ENCODE results near the gene INAVA. TPM values are rescaled to one million over a fixed set of nuclear protein-coding genes. Genes with fewer than 3 reads are reported as not detected.

Gene INAVA, protein sequence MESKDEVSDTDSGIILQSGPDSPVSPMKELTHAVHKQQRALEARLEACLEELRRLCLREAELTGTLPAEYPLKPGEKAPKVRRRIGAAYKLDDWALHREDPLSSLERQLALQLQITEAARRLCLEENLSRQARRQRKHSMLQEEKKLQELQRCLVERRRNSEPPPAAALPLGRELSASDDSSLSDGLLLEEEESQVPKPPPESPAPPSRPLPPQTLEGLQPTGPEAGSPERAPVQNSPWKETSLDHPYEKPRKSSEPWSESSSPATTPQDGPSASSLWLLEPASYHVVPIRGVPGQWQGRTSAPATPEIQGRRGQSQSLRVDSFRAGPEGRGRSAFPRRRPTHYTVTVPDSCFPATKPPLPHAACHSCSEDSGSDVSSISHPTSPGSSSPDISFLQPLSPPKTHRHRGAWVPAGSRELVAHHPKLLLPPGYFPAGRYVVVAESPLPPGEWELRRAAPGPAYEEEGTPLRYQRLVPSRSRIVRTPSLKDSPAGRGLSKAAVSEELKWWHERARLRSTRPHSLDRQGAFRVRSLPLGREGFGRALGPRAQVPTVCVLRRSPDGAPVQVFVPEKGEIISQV
- total RNA-seq (2014; rRNA removed) = 0.63 and 1.5 TPM in 2 replicates
- polyA plus RNA-seq (2012) = 0.51 TPM

DNA sequence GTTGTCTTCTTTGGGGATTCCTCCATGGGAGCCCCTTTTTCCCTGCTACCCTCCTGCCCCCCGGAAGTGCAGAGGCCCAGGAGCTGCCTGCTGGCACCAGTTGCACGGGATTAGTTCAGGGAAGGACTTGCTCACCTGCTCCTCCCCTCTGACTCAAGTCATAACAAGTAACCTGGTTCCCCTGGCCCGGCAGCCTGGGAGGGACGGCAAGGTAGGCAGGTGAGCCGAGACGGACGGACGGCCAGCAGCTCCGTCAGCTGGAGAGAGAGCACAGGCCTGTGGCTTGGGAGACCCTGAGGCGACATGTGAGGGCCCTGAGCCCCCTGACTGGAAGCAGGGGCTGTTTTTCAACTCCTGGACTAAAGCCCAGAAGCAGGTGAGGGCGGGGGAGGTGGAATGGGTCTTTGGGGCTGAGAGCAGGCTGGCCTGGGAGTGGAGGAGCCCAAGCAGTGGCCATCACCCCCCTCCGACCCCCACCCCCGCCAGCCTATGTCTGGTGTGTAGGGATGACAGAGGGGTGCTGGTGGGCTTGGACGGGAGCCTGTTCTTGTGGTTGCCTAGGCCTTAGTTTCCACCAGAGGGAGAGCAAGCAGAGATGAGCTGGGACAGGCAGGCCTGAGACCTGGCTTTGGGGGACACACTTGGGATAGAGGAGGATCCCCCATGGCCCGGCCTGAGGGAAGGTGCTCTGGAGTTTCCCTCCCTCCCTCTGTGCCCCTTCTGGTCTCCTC is at the start of gene INAVA:
TSS of gene INAVA (plus strand) at position 189 of the 731 bp plus-strand sequence. CDS start 3,501 bp downstream, outside the sequence.
- DNase-seq (ENCODE audit: low read depth) = no peak

DNA sequence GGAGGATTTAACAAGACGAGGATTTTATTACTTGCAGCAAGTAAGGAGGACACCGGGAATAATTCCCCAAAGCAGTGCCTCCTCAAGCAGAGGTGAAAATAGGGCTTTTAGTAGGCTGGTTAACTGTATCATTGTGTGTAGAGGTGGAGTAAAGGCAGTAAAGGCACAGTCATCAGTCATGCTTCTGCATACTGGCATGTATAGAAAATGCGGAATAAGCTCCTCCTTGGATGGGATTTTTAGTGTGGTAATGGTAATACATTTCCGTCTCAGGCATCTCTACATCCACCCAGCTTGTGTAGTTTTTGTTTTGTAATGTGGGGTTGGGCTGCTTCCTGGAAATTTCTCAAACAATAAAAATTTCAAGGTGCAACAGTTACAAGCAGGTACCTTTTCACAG is 49.3 kb upstream of the INAVA start:
- DNase-seq (ENCODE audit: low read depth) = no peak

DNA sequence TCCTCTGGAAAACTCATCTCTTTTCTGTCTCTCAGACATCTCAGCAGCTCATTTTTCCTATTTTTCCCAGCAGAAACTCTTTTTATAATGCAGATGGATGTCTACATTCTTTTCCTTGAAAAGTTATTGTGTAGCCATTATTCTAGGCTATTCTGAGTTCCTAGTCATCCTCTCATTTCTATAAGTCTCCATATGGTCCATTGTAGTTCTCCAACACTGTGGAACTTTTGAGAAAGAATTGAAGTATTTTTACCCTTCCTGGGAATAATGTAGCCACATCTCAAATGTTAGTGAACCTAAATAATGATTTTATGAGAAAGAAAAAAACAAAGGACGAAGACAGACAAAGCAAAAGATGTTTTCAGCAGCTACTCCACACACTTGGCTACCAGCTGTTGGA is 48.3 kb upstream of the INAVA start:
- DNase-seq (ENCODE audit: low read depth) = no peak

DNA sequence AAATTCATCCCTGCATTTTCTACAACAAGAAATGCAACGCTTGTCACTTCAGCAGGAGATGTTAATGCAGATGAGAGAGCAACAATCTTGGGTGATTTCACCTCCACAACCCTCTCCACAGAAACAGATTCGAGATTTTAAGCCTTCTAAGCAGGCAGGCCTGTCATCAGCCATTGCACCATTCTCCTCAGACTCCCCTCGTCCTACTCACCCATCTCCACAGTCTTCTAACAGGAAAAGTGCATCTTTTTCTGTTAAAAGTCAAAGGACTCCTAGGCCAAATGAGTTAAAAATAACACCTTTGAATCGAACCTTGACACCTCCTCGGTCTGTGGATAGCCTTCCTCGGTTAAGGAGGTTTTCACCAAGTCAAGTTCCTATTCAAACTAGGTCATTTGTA is 45.3 kb upstream of the INAVA start:
- DNase-seq (ENCODE audit: low read depth) = no peak

DNA sequence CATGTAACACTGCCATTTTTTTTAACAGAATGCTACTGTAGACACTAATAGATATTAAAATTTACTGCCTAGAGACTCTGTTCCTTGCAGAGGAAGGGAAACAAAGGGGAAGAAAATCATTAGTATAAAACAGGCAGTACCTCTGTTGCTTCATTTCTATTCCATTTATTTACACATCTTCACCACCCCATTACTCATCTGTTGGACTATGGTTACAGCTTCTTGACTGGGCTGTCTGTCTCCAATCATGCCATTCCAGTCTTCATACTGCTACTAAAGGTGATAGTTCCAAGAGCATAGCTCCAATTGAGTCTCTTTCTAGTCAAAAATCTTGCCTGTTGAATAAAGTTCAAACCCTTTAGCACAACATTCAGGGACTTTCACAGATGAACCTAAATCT is 44.1 kb upstream of the INAVA start:
- DNase-seq (ENCODE audit: low read depth) = no peak

DNA sequence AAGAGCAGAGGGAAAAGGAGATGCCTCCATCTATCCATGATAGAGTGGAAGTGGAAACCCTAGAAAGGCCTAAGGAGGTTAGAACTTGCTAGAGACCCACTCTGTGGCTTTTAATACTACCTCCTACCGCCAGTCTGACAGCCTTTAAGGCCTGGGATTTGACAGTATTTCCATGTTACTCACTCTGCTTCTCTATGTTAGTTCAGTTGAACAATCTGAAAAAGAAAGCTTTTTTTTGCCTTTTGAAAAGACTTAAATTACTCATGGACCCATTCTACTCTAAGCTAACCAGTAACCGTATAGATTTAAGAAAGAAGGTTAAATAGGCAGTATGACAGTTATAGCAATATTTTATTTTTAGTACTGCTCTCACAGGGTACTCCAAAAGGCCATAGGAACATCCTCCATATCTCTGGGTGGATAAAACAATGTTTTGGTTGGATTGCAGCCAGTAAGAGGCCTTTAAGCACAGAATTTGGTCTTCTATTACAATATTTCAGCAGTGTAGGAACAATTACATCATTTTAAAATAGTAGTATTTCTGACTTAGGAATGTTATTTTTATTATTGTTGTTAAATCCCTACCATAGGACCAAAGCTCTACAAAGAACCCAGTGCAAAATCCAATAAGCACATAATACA is 37.9 kb upstream of the INAVA start:
- peak; percentile 58 for DNase-seq (ENCODE audit: low read depth)

DNA sequence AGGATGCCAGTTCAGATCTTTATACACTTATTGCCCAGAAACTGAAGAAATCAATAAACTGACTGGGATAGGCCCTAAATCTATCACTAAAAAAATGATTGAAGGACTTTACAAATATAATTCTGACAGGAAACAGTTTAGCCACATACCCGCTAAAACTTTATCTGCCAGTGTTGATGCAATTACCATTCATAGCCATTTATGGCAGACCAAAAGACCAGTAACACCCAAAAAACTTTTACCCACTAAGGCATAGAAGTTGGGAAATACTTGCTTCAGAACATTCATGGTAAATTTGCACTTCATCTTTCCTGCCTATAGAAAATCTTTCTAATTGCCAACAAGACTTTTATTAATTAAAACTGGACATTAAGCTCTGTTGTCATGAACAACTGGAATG is 36.9 kb upstream of the INAVA start:
- no peak for DNase-seq (ENCODE audit: low read depth)

DNA sequence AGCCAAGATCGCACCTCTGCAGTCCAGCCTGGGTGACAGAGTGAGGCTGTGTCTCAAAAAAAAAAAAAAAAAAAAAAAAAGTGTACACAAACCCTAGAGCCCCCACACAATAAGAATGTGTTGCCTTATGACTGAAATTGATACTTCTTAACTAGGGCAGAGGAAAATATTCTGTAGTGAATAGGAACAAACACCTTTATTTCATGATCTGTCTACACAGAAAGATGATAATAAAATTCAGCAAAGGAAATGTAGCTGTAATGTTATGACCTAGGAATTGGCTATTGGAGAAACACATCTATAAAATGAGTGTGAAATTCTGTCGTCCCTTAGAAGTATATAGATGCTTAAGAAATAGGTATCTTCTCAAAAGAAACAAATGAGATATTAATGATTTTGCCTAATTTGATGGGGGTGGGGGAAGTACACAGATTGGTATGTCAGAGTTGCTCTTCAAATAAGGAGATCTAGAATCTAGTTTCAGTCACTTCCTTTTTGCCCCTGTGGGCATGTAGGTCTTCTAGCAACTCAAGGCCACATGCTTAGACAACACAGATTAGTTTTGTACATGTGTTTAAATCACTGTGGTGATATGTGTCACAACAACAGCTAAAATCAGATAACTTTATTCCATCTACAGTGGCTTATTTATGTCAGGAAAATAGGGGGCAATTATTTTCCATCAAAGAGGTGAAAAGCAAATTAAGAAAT is 32.6 kb upstream of the INAVA start:
- no peak for DNase-seq (ENCODE audit: low read depth)

DNA sequence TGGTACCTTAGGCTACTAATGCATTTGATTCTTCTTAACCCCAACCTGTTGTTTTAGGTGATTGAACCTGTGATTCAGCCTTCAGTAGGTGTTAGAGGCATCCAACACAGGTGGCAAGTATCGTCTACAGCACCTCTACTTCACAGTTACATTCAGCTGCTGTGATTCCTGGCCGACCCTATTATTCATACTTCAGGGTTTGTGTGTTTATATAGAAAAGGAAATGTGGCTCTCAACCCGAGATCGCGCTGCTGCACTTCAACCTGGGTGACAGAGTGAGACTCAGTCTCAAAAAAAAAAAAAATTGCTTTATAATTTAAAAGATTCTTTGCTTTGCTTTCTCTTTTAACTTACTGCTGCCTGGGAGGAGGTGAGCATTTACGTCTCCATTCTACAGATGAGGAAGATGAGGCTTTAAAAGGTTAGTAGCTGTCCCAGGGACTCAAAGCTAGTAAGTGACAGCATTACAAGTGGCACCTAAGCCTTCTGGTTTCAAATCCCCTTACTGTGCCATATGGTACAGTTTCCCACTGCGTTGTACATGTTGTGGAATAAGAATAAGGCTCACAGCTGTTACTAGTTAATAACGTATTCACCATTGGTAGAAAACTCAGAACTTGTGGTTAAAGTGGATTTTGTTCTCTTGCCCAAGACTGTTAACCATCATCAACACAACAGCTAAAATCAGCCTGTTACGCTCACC is 31.8 kb upstream of the INAVA start:
- DNase-seq (ENCODE audit: low read depth) = no peak

DNA sequence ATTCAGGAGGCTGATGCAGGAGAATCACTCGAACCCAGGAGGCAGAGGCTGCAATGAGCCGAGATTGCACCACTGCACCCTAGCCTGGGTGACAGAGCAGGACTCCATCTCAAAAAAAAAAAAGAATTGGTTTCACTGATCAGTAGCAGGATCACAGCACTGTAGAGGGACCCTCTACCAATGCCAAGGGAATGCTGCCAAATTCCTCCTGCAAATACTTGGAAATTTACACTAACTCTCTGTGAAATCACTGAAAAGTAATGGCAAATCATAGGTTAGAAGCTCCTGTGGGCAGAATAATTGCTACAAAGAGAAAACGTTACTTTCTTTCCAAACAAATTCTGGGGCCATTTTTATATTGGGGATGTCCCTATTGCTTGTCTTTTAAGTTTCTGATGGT is 28.6 kb upstream of the INAVA start:
- no peak for DNase-seq (ENCODE audit: low read depth)

DNA sequence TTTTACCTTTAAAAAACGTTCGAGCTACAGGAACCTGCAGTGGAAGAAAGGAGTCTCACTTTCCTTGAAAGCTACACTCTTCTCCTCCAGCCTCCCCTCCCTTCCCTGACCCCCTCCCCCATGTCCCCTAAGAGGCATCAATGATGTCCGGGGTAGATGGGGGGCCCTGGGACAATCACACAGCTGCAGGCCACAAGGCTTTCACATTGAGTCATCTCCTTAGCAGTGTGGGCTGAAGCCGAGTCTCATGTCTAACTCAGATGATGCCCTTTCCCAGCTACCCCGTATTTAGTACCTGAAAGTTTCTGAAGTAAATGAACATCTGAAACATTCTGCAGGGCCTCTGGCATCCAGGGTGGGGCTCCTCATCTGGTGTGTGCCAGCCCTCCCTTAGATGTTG is 28.2 kb upstream of the INAVA start:
- no peak for DNase-seq (ENCODE audit: low read depth)

DNA sequence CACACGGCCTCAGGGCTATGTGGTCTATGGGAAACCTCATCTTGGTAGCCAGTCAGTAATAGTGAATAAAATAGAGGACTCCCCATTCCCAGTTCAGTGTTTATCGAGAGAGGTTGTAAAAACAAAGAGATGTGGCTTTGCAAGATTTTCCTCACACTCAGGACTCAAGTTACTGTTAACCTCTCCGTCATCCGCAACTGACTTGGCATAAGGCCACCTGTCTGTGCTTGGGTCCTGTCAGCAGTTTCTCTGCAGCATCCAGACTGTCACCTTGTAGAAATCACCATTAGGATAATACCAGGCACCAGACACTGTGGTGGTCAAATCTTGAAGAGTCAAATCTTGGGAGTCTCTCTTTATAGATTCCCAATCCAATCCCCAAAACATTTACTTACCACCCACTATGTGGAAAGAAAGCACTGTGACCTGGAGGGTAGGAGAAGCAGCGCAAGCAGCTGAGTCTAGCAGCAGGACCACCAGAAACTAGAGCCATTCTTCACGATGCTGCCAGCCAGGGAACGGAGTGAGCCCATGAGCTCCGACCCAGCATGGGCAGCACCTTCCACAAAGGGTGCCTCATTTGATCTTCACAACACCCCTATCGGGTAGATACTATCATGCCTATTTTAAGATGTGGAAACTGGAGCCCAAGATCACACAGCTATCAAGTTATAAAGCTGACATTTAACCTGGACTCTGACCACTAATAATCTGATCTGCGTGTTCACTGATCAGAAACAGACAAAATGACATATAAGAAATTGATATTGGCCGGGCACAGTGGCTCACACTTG is 27.5 kb upstream of the INAVA start:
- no peak for DNase-seq (ENCODE audit: low read depth)

DNA sequence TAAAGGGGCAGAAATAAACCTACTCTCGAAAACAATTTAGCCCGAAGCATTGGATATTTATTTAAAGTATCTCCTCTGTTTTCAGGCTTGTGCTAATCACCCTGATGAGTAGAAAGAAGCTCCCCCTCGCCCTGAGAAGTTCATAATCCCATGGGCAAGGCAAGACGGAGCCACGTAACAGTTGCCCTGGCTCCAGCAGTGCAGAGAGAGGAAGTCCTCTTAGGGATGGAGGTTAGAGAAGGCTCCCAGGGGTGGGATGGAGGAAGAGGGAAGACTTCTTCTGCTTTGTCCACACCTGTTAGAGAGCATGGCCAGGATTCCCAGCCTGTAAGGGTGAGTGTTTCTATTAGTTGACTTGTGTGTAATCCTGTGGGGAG is 25.3 kb upstream of the INAVA start:
- DNase-seq (ENCODE audit: low read depth) = no peak

DNA sequence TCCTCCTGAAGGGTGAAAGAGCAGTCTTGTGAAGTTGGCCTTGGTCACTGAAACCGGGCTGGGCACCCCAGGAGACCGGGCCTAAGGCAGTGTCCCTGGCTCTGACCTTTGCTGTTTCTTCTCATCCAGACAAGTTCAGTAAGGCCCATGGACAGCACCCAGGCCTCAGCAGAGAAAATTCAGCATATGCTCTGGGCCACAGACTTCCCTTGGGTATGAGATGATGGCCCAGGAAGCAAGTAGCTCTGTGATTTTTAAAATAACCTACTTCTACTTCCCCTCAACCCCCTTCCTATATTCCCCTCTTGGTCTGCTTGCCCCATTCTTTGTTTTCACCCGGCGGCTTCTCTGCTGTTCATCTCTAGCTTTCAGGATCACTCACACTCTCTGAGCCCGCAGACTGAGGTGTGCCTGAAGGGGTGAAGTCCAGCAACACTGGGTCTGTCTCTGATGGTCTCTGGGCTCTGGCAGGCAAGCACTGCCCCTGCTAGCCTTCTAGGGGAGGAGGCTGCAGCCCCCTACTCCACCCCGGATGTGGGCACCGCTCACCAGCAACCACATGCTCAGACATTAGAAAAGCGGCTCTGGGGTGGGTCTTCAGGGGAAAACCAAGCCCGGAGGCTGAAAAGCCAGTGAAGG is 24.8 kb upstream of the INAVA start:
- DNase-seq (ENCODE audit: low read depth) = no peak

DNA sequence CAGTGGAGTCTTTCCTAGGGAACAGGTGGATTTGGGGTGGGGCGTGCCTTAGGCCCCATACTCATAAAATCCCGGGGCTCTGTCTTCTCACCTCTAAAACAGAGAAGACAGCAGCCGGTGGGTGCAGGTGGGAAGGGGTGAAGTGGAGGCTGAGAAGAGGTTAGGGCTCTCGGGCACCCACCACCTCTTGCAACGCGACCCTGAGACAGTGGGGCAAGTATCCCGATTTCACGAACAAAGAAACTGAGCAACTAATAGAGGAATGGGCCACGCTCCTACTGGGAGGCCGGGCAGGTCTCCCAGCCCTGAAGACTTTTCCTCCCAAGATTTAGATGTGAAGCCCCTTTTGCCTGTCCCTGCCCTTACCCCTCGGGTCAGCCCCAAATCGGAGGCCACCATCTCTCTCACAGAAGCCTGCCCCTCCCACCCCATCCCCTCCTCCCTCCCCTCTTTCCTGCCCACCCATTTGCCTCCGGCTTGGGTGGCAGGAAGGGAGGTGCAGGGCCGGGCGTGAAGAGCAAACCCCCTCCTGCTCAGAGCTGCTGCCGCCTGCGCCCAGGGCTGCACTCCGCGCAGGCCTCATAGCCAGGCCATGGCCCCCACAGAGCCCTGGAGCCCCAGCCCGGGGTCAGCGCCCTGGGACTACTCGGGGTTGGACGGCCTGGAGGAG is 22.1 kb upstream of the INAVA start, which contains the start of gene GPR25:
TSS of gene GPR25 (plus strand) at position 536 of the 670 bp plus-strand sequence. CDS start at position 593, 57 bp downstream.
- DNase-seq (ENCODE audit: low read depth) = no peak

DNA sequence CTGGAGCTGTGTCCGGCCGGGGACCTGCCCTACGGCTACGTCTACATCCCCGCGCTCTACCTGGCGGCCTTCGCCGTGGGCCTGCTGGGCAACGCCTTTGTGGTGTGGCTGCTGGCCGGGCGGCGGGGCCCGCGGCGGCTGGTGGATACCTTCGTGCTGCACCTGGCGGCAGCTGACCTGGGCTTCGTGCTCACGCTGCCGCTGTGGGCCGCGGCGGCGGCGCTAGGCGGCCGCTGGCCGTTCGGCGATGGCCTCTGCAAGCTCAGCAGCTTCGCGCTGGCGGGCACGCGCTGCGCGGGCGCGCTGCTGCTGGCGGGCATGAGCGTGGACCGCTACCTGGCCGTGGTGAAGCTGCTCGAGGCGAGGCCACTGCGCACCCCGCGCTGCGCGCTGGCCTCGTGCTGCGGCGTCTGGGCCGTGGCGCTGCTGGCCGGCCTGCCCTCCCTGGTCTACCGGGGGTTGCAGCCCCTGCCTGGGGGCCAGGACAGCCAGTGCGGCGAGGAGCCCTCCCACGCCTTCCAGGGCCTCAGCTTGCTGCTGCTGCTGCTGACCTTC is 21.5 kb upstream of the INAVA start:
- DNase-seq (ENCODE audit: low read depth) = no peak

DNA sequence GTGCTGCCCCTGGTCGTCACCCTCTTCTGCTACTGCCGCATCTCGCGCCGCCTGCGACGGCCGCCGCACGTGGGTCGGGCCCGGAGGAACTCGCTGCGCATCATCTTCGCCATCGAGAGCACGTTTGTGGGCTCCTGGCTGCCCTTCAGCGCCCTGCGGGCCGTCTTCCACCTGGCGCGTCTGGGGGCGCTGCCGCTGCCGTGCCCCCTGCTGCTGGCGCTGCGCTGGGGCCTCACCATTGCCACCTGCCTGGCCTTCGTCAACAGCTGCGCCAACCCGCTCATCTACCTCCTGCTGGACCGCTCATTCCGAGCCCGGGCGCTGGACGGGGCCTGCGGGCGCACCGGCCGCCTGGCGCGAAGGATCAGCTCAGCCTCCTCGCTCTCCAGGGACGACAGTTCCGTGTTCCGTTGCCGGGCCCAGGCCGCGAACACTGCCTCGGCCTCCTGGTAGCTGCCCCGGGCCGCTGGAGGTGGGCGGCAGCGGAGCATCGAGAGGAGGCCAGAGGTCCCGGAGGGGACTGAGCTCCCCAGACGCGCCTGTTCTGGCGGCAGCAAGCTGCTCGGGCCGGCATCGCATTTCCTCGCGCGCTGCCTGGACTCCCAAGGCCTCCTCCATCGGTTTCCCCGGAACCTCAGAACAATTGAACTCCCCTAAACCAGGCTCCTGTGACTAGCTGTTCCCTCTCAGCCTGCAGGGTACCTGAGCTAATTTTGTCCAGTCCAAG is 20.9 kb upstream of the INAVA start:
- DNase-seq (ENCODE audit: low read depth) = no peak

DNA sequence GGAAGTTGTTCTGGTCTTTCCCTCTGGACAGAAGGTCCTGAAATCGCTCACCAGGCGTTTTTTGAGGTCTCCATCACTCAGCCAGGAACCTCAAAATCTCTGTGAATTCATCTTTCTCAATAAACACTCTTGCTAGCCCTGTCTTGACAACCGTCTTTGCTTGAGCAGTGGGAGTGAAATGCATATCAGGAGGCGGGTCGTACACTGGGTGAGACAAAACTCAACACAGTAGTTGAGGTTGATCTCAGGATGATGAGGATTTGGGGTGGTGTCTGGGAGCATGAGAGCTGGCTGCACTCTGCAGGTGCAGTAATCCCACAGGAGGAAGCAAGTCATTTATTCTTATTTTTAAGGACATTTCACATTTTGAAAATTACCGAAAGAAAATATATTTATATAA is 20.0 kb upstream of the INAVA start:
- DNase-seq (ENCODE audit: low read depth) = no peak
